ENCODE data around the gene EDAR.

The EDAR gene

GRCh38 chr2:108847000-108847399 is 142.0 kb downstream of the EDAR start:
- no peak for DNase-seq

GRCh38 chr2:108845923-108846322 is 143.1 kb downstream of the EDAR start:
- no peak for DNase-seq
